SJCRH30 (cell line): ENCODE data around the gene SPON1. TPM values are rescaled to one million over a fixed set of nuclear protein-coding genes. Genes with fewer than 3 reads are reported as not detected.
A peak's percentile ranks its signal among the peaks of the same experiment; 100 is the strongest.

Experiments used
- DNase-seq, 2 experiments: peaks; one replicate each; pipeline ENCODE4 v3.0.0-alpha.2; 2015 to 2020
- H3K27ac ChIP-seq: fragments of 250-450 bp; sonication (Bioruptor Pico); 2 replicates; pipeline ENCODE4 v1.5.1; 2020; ENCODE audit warnings: mild to moderate bottlenecking, moderate library complexity
- H3K27me3 ChIP-seq: fragments of 250-450 bp; sonication (Bioruptor Pico); 2 replicates; pipeline ENCODE4 v1.5.1; 2020; ENCODE audit warnings: mild to moderate bottlenecking, moderate library complexity
- H3K36me3 ChIP-seq: fragments of 250-450 bp; sonication (Bioruptor Pico); 2 replicates; pipeline ENCODE4 v1.5.1; 2020; ENCODE audit warnings: mild to moderate bottlenecking, moderate library complexity
- H3K4me1 ChIP-seq: fragments of 250-450 bp; sonication (Bioruptor Pico); 2 replicates; pipeline ENCODE4 v1.5.1; 2020; ENCODE audit warnings: mild to moderate bottlenecking, moderate library complexity
- H3K4me3 ChIP-seq: fragments of 250-450 bp; sonication (Bioruptor Pico); 2 replicates; pipeline ENCODE4 v1.5.1; 2020; ENCODE audit warnings: mild to moderate bottlenecking, moderate library complexity
- H3K9me3 ChIP-seq: fragments of 250-450 bp; sonication (Bioruptor Pico); replicated peaks from 2 replicates; pipeline ENCODE4 v1.5.1; 2020; ENCODE audit warnings: mild to moderate bottlenecking, moderate library complexity
- total RNA-seq: library from RNA; depleted of rRNA; stranded (reverse); fragments of >200 nt; shearing (Covaris generic); gene quantifications from 2 replicates; pipeline ENCODE4 v1.2.3, GENCODE V29; 2014

SPON1 gene
- total RNA-seq, 1 experiment from 2014 or later: not detected

- no peak overlapping the region for H3K27ac ChIP-seq
- no peaks in the 10 kb centered on the region for H3K4me1 ChIP-seq
- no peaks in the 10 kb centered on the region for H3K27me3 ChIP-seq
- no peaks in the 10 kb centered on the region for H3K9me3 ChIP-seq
- H3K4me3 ChIP-seq: no peak overlapping the region
- peaks cover 14% of the 10 kb centered on the region; the same call in 1 of the 2 replicates for H3K36me3 ChIP-seq
- no peak for DNase-seq
Measured at GRCh38 chr11:14288189-14288935, 325.8 kb downstream of the SPON1 start.

DNA sequence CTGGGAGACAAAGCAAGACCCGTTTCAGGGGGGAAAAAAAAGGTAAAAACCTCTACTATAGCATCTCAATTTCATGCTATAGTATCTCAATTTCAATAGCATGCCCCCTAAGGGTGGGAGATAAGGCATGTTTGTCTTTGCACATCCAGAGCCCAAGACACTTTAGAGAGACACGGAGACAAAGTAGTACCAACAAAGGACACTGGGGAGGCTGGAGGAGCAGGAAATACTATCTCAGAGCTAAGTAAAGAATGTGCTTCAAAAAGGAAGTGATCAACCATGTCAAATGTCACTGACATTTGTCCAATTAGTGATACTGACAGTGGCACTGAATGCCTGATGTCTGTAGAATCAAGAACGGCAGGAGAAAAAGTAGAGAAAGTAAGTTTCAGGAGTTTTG lies 327.9 kb downstream of the SPON1 start:
- no peak for DNase-seq
- Histone ChIP-seq H3K9me3 (no peaks in the 10 kb centered on the region), H3K4me1 (no peaks in the 10 kb centered on the region), H3K27me3 (no peaks in the 10 kb centered on the region), H3K36me3 (peaks cover 24% of the 10 kb centered on the region), H3K4me3 (no peak overlapping the region), H3K27ac (no peak overlapping the region)

GRCh38 chr11:14299921-14300320 lies 337.4 kb downstream of the SPON1 start:
- Histone ChIP-seq H3K9me3 (no peaks in the 10 kb centered on the region), H3K27me3 (no peaks in the 10 kb centered on the region), H3K36me3 (no peaks in the 10 kb centered on the region), H3K27ac (no peak overlapping the region), H3K4me3 (no peak overlapping the region), H3K4me1 (peaks cover 9% of the 10 kb centered on the region)
- no peak for DNase-seq

GRCh38 chr11:14300661-14301304 lies 338.3 kb downstream of the SPON1 start:
- H3K4me1 ChIP-seq: peaks cover 17% of the 10 kb centered on the region
- H3K4me3 ChIP-seq: no peak overlapping the region
- H3K36me3 ChIP-seq: no peaks in the 10 kb centered on the region
- H3K27ac ChIP-seq: no peak overlapping the region
- H3K9me3 ChIP-seq: no peaks in the 10 kb centered on the region
- DNase-seq: peak; percentile 59 to 83
- no peaks in the 10 kb centered on the region for H3K27me3 ChIP-seq

- Histone ChIP-seq H3K4me1 (peaks cover 17% of the 10 kb centered on the region), H3K36me3 (no peaks in the 10 kb centered on the region), H3K27ac (peak overlapping the region; percentile 75), H3K4me3 (no peak overlapping the region), H3K27me3 (no peaks in the 10 kb centered on the region), H3K9me3 (no peaks in the 10 kb centered on the region)
- DNase-seq: peak; percentile 84 to 91
Measured at GRCh38 chr11:14304601-14305000, 342.1 kb downstream of the SPON1 start.

DNA sequence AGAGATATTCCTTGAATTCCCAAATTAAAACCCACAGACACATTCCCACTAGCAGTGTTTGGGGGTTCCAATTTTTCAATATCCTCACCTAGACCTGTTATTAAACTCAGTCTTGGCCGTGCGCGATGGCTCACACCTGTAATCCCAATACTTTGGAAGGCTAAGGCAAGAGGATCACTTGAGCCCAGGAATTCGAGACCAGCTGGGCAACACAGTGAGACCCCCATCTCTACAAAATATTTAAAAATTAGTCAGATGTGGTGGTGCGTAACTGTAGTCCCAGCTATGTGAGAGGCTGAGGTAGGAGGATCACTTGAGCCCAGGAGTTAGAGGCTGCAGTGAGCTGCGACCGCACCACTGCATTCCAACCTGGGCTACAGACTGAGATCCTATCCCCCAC lies 343.1 kb downstream of the SPON1 start:
- Histone ChIP-seq H3K4me3 (no peak overlapping the region), H3K9me3 (no peaks in the 10 kb centered on the region), H3K36me3 (no peaks in the 10 kb centered on the region), H3K27ac (peak overlapping the region; percentile 75; the same call in 1 of the 2 replicates), H3K27me3 (no peaks in the 10 kb centered on the region), H3K4me1 (peaks cover 17% of the 10 kb centered on the region)
- no peak for DNase-seq

DNA sequence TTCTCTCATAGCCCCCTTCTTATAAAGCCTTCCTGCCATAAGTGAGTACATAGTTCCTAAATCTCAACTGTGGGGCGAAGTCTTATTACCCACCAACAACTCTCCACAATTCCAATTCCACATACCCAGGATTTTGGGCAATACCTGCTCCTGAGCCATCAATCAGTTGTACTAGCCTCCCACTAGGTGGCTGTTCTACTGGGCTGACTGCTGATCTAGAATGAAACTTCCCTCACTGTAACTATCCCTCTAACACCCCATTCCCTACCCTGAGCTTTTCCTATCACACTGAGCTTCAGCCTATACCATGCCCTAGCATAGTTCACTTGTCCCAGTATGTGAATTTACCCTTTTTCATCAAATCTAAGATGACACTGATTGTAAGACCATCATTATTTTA lies 344.0 kb downstream of the SPON1 start:
- H3K4me3 ChIP-seq: no peak overlapping the region
- no peak for DNase-seq

DNA sequence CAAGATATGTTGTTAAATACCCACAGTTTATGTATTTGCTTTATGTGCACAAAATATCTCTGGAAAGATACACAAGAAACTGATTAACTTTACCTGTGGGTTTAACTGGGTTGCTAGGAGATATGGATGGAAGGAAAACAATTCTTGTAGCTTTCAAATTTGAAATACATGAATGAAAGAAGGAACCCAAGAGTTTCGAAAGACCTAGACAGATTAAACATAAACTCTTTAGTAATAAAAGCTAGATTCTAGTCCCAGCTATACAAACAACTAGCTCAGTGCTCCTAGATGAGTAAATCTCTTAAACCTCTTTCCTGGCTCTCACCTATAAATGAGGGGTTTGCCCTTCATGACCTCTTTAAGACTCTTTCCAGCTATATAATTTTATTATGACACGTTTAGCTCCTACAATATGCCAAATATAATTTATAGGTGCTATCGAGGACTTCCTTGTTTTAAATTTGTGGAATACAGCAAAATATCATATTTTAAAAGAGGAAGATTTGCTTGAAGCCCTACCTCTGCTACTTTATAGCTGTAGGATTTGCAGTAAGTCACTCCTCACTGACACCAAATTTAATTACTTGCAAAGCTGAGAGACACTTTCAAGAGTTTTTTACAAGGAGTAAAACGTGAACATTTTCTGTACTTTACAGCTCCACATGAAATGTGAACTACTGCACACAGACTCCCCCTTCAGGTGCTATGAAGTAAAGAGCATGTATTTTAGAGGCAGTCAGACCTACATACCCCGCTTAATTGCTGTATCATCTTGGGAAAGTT lies 345.8 kb downstream of the SPON1 start:
- peak in 1 of 2 experiments; percentile 63 for DNase-seq
- H3K36me3 ChIP-seq: no peaks in the 10 kb centered on the region
- no peaks in the 10 kb centered on the region for H3K9me3 ChIP-seq
- peaks cover 17% of the 10 kb centered on the region for H3K4me1 ChIP-seq
- H3K4me3 ChIP-seq: no peak overlapping the region
- no peak overlapping the region for H3K27ac ChIP-seq
- H3K27me3 ChIP-seq: no peaks in the 10 kb centered on the region

More for the DNA sequence above, 344.0 kb downstream of the SPON1 start:
- Histone ChIP-seq H3K9me3 (no peaks in the 10 kb centered on the region), H3K27me3 (no peaks in the 10 kb centered on the region), H3K36me3 (no peaks in the 10 kb centered on the region), H3K4me1 (peaks cover 17% of the 10 kb centered on the region), H3K27ac (no peak overlapping the region)

DNA sequence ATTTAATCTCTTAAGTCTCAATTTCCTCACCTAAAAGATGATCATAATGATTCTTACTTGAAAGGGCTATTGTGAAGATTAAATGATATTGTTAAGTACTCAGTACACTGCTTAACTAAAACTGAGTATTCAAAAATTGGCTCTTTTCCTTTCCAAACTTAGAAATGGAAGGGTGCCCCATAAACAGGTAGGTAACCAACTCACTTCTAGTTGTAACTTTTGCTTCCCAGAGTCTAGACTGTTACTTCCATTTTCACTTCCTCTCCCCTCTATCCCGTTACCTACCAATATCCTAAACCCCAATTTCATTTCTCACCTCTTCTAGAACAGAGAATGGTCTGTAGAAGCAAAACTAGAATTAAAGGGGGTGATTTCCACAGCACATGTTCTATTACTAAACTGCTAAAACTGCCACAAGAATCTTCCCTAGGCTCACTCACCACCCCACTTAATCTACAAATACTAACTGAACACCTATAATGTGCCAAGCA lies 346.4 kb downstream of the SPON1 start:
- DNase-seq: no peak
- H3K4me1 ChIP-seq: peaks cover 15% of the 10 kb centered on the region
- no peaks in the 10 kb centered on the region for H3K36me3 ChIP-seq
- no peak overlapping the region for H3K4me3 ChIP-seq
- H3K9me3 ChIP-seq: no peaks in the 10 kb centered on the region
- H3K27ac ChIP-seq: no peak overlapping the region
- H3K27me3 ChIP-seq: no peaks in the 10 kb centered on the region

- Histone ChIP-seq H3K27me3 (no peaks in the 10 kb centered on the region), H3K36me3 (no peaks in the 10 kb centered on the region), H3K9me3 (no peaks in the 10 kb centered on the region), H3K27ac (no peak overlapping the region), H3K4me3 (no peak overlapping the region), H3K4me1 (peaks cover 9% of the 10 kb centered on the region)
- DNase-seq: no peak
Measured at GRCh38 chr11:14309425-14310192, 347.1 kb downstream of the SPON1 start.

DNA sequence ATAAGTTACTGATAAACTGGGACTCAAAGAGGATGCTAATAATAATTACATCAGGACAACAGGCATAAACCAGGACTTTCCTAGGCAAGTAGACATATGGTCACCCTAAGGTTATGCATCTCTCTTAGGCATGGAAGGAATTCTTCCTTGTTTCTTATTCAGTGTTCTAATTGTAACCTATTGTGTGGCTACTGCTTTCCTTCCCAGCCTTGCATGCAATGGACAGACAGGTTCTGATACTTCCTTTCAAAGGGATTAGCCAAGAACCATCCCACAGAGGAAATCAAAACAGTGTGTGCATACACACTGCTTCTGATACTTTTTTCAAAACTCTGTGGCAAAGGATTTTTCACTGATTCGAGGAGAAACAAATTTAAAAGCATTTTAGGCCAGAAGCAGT lies 348.2 kb downstream of the SPON1 start:
- DNase-seq: no peak

GRCh38 chr11:14312736-14313438 lies 350.4 kb downstream of the SPON1 start:
- Histone ChIP-seq H3K27ac (no peak overlapping the region), H3K4me3 (no peak overlapping the region), H3K4me1 (no peaks in the 10 kb centered on the region; the same call in 1 of the 2 replicates), H3K9me3 (no peaks in the 10 kb centered on the region), H3K36me3 (no peaks in the 10 kb centered on the region), H3K27me3 (no peaks in the 10 kb centered on the region)
- DNase-seq: no peak

More for the DNA sequence above, 348.2 kb downstream of the SPON1 start:
- Histone ChIP-seq H3K36me3 (no peaks in the 10 kb centered on the region), H3K27ac (no peak overlapping the region), H3K27me3 (no peaks in the 10 kb centered on the region), H3K4me3 (no peak overlapping the region), H3K9me3 (no peaks in the 10 kb centered on the region), H3K4me1 (no peaks in the 10 kb centered on the region; the same call in 1 of the 2 replicates)

GRCh38 chr11:14314127-14314526 lies 351.6 kb downstream of the SPON1 start:
- H3K9me3 ChIP-seq: no peaks in the 10 kb centered on the region

DNA sequence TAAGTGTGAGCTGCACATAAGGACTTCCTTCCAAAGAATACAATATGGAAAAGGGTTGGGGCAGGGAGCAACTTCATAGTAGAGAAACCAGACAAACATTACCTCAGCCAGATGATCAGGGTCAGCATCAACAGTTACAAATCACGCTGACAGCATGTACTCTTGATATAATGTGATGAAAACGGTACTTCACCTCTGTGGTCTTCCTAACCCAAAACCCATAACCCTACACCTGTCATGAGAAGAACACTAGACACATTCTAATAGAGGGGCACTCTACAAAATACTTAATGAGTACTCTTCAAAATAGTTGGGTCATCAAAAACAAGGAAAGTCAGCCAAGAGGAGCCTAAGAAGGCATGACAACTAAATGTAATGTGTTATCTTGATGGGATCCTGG lies 352.6 kb downstream of the SPON1 start:
- no peak for DNase-seq
- H3K9me3 ChIP-seq: no peaks in the 10 kb centered on the region
- no peaks in the 10 kb centered on the region for H3K36me3 ChIP-seq
- peaks cover 6% of the 10 kb centered on the region for H3K4me1 ChIP-seq
- no peak overlapping the region for H3K27ac ChIP-seq
- no peak overlapping the region for H3K4me3 ChIP-seq
- H3K27me3 ChIP-seq: no peaks in the 10 kb centered on the region

More at GRCh38 chr11:14314127-14314526, 351.6 kb downstream of the SPON1 start:
- H3K36me3 ChIP-seq: no peaks in the 10 kb centered on the region
- no peak overlapping the region for H3K4me3 ChIP-seq
- H3K27me3 ChIP-seq: no peaks in the 10 kb centered on the region
- no peak overlapping the region for H3K27ac ChIP-seq
- H3K4me1 ChIP-seq: no peaks in the 10 kb centered on the region; the same call in 1 of the 2 replicates
- DNase-seq: no peak
